ENCODE data around the gene KCNQ1.

The KCNQ1 gene

DNA sequence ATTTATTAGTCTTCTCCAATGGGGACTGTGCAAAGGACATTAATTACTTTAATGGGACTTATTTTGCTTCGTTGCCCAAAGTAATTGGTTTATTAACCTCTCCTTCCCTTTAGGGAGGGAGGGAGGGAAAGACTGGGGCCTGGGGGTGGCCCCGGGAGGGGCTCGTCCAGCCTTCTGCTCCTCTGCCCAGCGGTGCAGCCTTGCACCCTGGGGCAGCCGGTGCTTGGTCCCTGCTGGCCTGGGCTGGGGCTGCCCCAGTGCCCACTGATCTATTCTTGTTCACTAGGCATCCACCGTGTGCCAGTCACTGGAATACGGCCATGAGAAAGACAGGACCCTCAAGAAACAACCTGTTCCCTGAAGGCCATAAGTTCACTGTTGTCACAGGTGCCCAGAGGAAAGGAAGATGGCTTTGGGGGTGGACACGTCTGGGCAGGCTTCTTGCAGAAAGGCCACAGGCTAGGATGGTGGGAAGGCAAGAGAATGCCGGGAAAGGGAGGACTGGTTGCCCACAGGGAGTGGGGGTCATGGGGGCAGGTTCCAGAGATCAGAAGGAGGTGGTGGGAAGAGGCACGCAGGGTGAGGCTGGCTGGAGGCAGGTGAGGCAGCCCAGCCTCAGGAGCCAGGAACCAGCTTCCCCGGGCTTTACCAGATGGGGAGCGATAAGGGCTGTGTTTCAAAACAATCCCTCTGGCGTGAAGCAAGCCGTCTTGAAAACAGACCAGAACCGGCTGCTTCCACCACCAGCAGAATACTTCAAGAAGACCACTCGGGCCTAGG is 302.6 kb downstream of the KCNQ1 start:
- no peak overlapping the region for H3K4me3 ChIP-seq (ENCODE audit: low read length)
- no peak for DNase-seq (ENCODE audit: low read depth, low spot score)

DNA sequence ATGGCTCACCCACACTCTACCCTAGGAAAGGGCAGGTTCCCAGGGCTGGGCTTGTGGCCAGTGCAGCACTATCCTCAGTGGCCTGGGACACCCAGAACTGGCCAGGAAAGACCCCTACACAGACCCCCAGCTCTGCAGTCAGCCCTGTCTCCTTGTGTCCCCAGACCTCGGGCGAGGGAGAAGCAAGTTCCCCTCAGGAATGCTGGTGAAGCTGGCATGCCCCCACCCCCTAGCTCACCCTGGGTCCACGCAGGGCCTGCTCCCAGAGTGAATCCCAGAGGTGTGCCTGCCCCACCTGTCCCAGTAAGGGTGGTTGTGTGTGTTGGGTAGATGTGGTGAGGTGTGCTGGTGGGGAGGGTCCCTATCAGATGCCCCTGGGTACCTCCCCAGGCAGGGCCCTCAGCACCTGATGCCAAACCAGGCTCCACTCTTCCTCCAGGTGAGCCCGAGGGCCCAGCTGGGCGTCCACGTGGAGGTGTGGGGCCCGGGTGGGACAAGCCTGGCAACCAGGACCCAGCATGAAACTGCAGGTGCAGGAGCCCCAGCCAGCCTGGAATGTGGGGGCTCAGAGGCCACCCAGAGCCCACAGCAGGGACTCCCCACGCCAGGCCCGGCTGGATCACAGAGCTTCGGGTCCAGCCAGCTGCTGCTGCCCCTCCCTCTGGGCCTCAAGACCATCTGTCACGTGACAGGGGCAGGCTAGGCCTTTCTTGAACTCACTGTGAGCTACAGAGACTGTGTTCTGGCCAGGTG is 303.4 kb downstream of the KCNQ1 start:
- H3K4me3 ChIP-seq (ENCODE audit: low read length): no peak overlapping the region
- DNase-seq (ENCODE audit: low read depth, low spot score): no peak

GRCh38 chr11:2748814-2749554 is 304.2 kb downstream of the KCNQ1 start:
- DNase-seq (ENCODE audit: low read depth, low spot score): no peak
- no peak overlapping the region for H3K4me3 ChIP-seq (ENCODE audit: low read length)

DNA sequence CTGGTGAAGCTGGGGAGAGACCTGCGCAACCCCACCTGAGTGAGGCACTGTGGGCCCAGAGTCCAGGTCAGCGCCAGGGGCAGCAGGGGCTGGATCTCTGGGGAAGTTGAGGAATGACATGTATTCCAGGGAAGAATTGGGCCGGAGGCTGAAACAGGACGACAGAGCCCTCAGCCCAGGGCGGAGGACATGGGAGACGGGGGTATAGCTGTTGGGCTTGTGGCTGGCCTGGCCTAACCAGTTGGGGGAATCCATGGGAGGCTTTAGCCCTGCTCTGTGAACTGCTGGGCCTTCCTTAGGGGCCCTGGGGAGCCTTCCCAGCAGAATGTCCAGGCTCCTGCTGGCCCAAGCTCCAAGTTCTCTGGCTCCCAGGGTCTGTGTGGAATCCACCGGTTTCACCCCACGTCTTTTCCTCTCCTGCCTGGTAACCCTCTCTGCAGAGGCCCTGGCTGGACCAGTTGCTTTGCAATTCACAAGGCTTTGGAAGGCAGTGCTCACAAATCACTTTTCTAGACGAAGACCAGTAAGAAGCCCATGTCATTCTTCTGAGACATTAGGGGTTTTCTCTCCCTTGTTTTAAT is 305.4 kb downstream of the KCNQ1 start:
- no peak overlapping the region for H3K4me3 ChIP-seq (ENCODE audit: low read length)
- no peak for DNase-seq (ENCODE audit: low read depth, low spot score)

GRCh38 chr11:2750682-2751522 is 306.1 kb downstream of the KCNQ1 start:
- no peak overlapping the region for H3K4me3 ChIP-seq (ENCODE audit: low read length)
- no peak for DNase-seq (ENCODE audit: low read depth, low spot score)

GRCh38 chr11:2751523-2752203 is 306.9 kb downstream of the KCNQ1 start:
- DNase-seq (ENCODE audit: low read depth, low spot score): no peak
- H3K4me3 ChIP-seq (ENCODE audit: low read length): no peak overlapping the region

DNA sequence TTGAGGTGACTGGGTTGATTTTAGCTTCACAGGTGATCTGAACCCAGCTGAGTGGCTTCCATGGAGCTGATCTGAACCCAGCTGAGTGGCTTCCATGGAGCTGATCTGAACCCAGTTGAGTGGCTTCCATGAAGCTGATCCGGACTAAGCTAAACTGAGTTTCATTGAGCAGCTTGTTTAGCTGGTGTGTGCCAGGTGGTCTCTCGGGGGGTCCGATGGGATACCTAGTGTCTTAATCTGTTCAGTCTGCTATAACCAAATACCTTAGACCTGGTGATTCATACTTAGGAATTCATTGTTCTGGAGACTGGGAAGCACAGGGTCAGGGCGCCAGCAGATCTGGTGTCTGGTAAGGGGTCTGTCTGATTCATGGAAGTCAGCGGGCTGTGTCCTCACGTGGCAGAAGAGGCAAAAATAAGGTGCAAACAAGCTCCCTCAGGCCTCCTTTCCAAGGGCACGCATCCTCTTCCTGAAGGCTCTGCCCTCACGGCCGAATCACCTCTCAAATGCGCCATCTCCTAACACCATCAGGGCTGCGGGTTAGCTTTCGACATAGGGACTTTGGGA is 307.5 kb downstream of the KCNQ1 start:
- DNase-seq (ENCODE audit: low read depth, low spot score): no peak

DNA sequence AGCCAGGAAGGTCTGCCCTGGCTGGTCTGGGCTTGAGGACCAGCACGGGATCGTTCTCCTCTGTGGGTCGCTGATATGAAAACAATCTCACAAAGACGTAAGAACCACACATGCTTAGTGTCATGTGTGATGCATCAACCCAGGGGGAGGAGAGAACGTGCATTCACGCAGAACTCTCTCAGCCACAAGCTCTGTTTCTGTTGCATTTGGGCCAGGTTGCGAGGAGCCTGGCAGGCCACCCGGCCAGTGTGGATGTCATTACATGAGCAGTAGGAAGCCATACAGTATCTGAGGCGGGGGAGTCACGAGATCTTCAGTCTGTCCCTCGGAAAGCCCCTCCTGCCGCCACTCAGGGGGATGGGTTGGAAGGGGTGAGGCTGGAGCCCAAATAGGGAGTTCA is 308.1 kb downstream of the KCNQ1 start:
- no peak overlapping the region for H3K4me3 ChIP-seq (ENCODE audit: low read length)
- DNase-seq (ENCODE audit: low read depth, low spot score): no peak

More for the DNA sequence above, 307.5 kb downstream of the KCNQ1 start:
- no peak overlapping the region for H3K4me3 ChIP-seq (ENCODE audit: low read length)

DNA sequence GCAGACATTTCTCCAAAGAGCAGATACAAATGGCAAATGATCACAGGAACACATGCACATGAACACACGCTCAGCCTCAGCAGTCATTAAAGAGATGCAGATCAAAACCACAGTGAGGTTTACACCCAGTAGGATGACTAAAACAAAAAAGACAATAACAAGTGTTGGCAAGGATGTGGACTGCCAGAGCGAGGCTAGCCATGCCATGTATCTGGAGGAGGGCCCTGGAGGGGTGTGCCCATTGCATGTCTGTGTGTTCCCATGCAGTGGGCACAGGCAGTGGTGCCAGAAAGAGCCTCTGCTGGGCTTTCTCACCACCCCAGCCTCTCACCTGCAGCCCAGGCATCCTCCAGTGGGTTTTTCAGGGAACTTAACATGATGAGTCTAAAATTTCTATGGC is 309.2 kb downstream of the KCNQ1 start:
- DNase-seq (ENCODE audit: low read depth, low spot score): no peak
- no peak overlapping the region for H3K4me3 ChIP-seq (ENCODE audit: low read length)

GRCh38 chr11:2755071-2755470 is 310.3 kb downstream of the KCNQ1 start:
- DNase-seq (ENCODE audit: low read depth, low spot score): no peak
- H3K4me3 ChIP-seq (ENCODE audit: low read length): no peak overlapping the region

GRCh38 chr11:2758751-2759150 is 313.9 kb downstream of the KCNQ1 start:
- DNase-seq (ENCODE audit: low read depth, low spot score): no peak
- H3K4me3 ChIP-seq (ENCODE audit: low read length): no peak overlapping the region

- no peak for DNase-seq (ENCODE audit: low read depth, low spot score)
- H3K4me3 ChIP-seq (ENCODE audit: low read length): no peak overlapping the region
These were observed 314.7 kb downstream of the KCNQ1 start for GRCh38 chr11:2759228-2760195.

- no peak for DNase-seq (ENCODE audit: low read depth, low spot score)
- H3K4me3 ChIP-seq (ENCODE audit: low read length): no peak overlapping the region
These were observed 315.5 kb downstream of the KCNQ1 start for GRCh38 chr11:2760196-2760871.

GRCh38 chr11:2761131-2762030 is 316.6 kb downstream of the KCNQ1 start:
- no peak for DNase-seq (ENCODE audit: low read depth, low spot score)

GRCh38 chr11:2762031-2762380 is 317.2 kb downstream of the KCNQ1 start:
- no peak for DNase-seq (ENCODE audit: low read depth, low spot score)
- no peak overlapping the region for H3K4me3 ChIP-seq (ENCODE audit: low read length)

More at GRCh38 chr11:2761131-2762030, 316.6 kb downstream of the KCNQ1 start:
- H3K4me3 ChIP-seq (ENCODE audit: low read length): no peak overlapping the region
